Activated B cell treated with CpG ODN at 0.5 μM for 24 hours (primary cell): ENCODE measurements around the gene KLRF2. TPM values are rescaled to one million over a fixed set of nuclear protein-coding genes. Genes with fewer than 3 reads are reported as not detected.
"Not testable (repeated sequence)": the region's sequence is repeated elsewhere in the genome, so short reads cannot be mapped to it uniquely, and the experiment has no call there.

ENCODE experiments used
- ATAC-seq: fragments of 200-7000 bp; cut with Tn5 transposase; one replicate; pipeline ENCODE4 v1.10.0; 2021; ENCODE audit warnings: low read depth, mild to moderate bottlenecking, moderate library complexity
- CTCF ChIA-PET: fragments of 350-600 bp; sonication (Branson Sonifier 250); formaldehyde crosslinking; loops from one replicate; lab custom pipeline; 2021; ENCODE audit warnings: antibody characterized with exemption; lab: Charles Lee
- POLR2A ChIA-PET: fragments of 350-600 bp; sonication (Branson Sonifier 250); formaldehyde crosslinking; loops from one replicate; lab custom pipeline; 2021; ENCODE audit warnings: antibody characterized with exemption; lab: Charles Lee
- DNase-seq: peaks from one replicate; pipeline ENCODE4 v3.0.0; 2022
- H3K27ac Mint-ChIP-seq: one replicate; pipeline ENCODE4 v1.8.0; 2020; ENCODE audit warnings: mixed read lengths
- H3K27me3 Mint-ChIP-seq: one replicate; pipeline ENCODE4 v1.8.0; 2021; ENCODE audit warnings: mixed read lengths
- H3K36me3 Mint-ChIP-seq: one replicate; pipeline ENCODE4 v1.8.0; 2021; ENCODE audit warnings: low read depth, mixed read lengths
- H3K4me1 Mint-ChIP-seq: one replicate; pipeline ENCODE4 v1.8.0; 2021; ENCODE audit warnings: mixed read lengths
- H3K4me3 Mint-ChIP-seq: one replicate; pipeline ENCODE4 v1.8.0; 2020; ENCODE audit warnings: mild to moderate bottlenecking, mixed read lengths
- H3K9me3 Mint-ChIP-seq: one replicate; pipeline ENCODE4 v1.8.0; 2020; ENCODE audit warnings: mixed read lengths
- intact Hi-C: fragments of 100-400 bp; cut with micrococcal nuclease; formaldehyde crosslinking; loops from one replicate; pipeline ENCODE4 v1.15.1; 2024
- total RNA-seq: library from RNA; stranded (reverse); gene quantifications from 2 replicates; pipeline ENCODE4 v1.2.3, GENCODE V29; 2022
- TF ChIP-seq, protein P1 (sequence below): fragments of 200-600 bp; IDR thresholded peaks from one replicate; pipeline ENCODE4 v1.8.0; 2022; ENCODE audit warnings: antibody characterized with exemption, mild to moderate bottlenecking

KLRF2 gene
- total RNA-seq, 1 donor from 2014 or later = not detected

- TF ChIP-seq, protein P1, sequence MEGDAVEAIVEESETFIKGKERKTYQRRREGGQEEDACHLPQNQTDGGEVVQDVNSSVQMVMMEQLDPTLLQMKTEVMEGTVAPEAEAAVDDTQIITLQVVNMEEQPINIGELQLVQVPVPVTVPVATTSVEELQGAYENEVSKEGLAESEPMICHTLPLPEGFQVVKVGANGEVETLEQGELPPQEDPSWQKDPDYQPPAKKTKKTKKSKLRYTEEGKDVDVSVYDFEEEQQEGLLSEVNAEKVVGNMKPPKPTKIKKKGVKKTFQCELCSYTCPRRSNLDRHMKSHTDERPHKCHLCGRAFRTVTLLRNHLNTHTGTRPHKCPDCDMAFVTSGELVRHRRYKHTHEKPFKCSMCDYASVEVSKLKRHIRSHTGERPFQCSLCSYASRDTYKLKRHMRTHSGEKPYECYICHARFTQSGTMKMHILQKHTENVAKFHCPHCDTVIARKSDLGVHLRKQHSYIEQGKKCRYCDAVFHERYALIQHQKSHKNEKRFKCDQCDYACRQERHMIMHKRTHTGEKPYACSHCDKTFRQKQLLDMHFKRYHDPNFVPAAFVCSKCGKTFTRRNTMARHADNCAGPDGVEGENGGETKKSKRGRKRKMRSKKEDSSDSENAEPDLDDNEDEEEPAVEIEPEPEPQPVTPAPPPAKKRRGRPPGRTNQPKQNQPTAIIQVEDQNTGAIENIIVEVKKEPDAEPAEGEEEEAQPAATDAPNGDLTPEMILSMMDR = no peak
- H3K36me3 Mint-ChIP-seq = peaks cover 13% of the 10 kb centered on the region
- POLR2A ChIA-PET = interaction anchor here (1.0 to 3.9 kb wide), 3 partner anchors 111 to 495 kb away, joined by 4 to 16 read pairs (median 8); partner anchors contain the start of gene CLEC2D
- no peaks in the 10 kb centered on the region for H3K9me3 Mint-ChIP-seq
- H3K27me3 Mint-ChIP-seq = peaks cover 2% of the 10 kb centered on the region
- peaks cover 37% of the 10 kb centered on the region for H3K4me1 Mint-ChIP-seq
- H3K4me3 Mint-ChIP-seq = peak within 1 kb of the TSS; percentile 95
- intact Hi-C loops = loop anchor here (2.0 to 5.0 kb wide), 7 partner anchors 57 to 743 kb away; partner anchors contain the start of genes CD69 and MAGOHB
- H3K27ac Mint-ChIP-seq = peak within 1 kb of the TSS; percentile 98
- peak; percentile 63 for ATAC-seq
- CTCF ChIA-PET = interaction anchor here (1.3 to 2.0 kb wide), 2 partner anchors 55 to 120 kb away, joined by 5 read pairs; no protein-coding TSS in a partner anchor
- no peak for DNase-seq
Observed at GRCh38 chr12:9869307-9870161, 11.8 kb upstream of the KLRF2 start, which contains the start of gene CLEC2B. Gene CLEC2B (minus strand): TSS chr12:9869354.

- DNase-seq (no peak), ATAC-seq (no peak)
- peak overlapping the region; percentile 95 for H3K4me3 Mint-ChIP-seq
- intact Hi-C loops = no loop called here
- H3K36me3 Mint-ChIP-seq = peaks cover 10% of the 10 kb centered on the region
- H3K9me3 Mint-ChIP-seq = no peaks in the 10 kb centered on the region
- peaks cover 2% of the 10 kb centered on the region for H3K27me3 Mint-ChIP-seq
- CTCF ChIA-PET = interaction anchor here (1.4 kb wide), 1 partner anchor 73 kb away, joined by 4 read pairs; no protein-coding TSS in a partner anchor
- POLR2A ChIA-PET = interaction anchor here (1.9 kb wide), 1 partner anchor 223 kb away, joined by 4 read pairs; no protein-coding TSS in a partner anchor
- peaks cover 30% of the 10 kb centered on the region for H3K4me1 Mint-ChIP-seq
- TF ChIP-seq, protein P1 = no peak
- H3K27ac Mint-ChIP-seq = peak overlapping the region; percentile 98
Observed at GRCh38 chr12:9870286-9870866, 10.9 kb upstream of the KLRF2 start.

DNA sequence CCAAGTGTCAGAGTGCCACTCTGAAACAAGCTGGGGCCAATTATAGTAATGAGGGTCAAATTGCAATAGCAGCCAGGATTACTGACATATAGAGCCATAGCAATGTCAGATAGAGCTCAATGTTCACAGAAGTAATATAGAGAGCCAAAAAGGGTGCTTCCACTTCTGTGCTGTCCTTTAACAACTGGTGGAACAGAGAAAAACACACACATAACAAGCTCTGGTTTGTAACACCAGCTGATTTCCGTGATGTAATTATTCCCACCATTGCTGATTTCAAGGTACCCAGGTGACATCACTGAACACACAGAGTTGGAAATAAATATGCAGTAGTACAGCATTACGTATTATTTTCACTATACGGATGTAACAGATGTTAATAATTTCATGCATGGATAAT, 9.1 kb upstream of the KLRF2 start:
- no peaks in the 10 kb centered on the region for H3K9me3 Mint-ChIP-seq
- DNase-seq (no peak), ATAC-seq (no peak)
- intact Hi-C loops = no loop called here
- H3K4me1 Mint-ChIP-seq = peaks cover 21% of the 10 kb centered on the region
- H3K36me3 Mint-ChIP-seq = peaks cover 10% of the 10 kb centered on the region
- POLR2A ChIA-PET = interaction anchor here (1.9 kb wide), 1 partner anchor 225 kb away, joined by 4 read pairs; no protein-coding TSS in a partner anchor
- CTCF ChIA-PET = interaction anchor here (1.0 to 1.1 kb wide), 2 partner anchors 35 to 122 kb away, joined by 3 to 4 read pairs; no protein-coding TSS in a partner anchor
- H3K27me3 Mint-ChIP-seq = peaks cover 2% of the 10 kb centered on the region
- no peak overlapping the region for H3K27ac Mint-ChIP-seq
- no peak overlapping the region for H3K4me3 Mint-ChIP-seq
- TF ChIP-seq, protein P1 = no peak

- POLR2A ChIA-PET = no interaction called here
- H3K36me3 Mint-ChIP-seq = peaks cover 10% of the 10 kb centered on the region
- no peak for DNase-seq
- H3K4me3 Mint-ChIP-seq = no peak overlapping the region
- H3K27ac Mint-ChIP-seq = no peak overlapping the region
- intact Hi-C loops = no loop called here
- CTCF ChIA-PET = interaction anchor here (1.0 to 1.1 kb wide), 2 partner anchors 35 to 122 kb away, joined by 3 to 4 read pairs; no protein-coding TSS in a partner anchor
- TF ChIP-seq, protein P1 = no peak
- no peaks in the 10 kb centered on the region for H3K9me3 Mint-ChIP-seq
- H3K27me3 Mint-ChIP-seq = peaks cover 2% of the 10 kb centered on the region
- H3K4me1 Mint-ChIP-seq = peaks cover 21% of the 10 kb centered on the region
- no peak for ATAC-seq
Observed at GRCh38 chr12:9872742-9873141, 8.5 kb upstream of the KLRF2 start.

DNA sequence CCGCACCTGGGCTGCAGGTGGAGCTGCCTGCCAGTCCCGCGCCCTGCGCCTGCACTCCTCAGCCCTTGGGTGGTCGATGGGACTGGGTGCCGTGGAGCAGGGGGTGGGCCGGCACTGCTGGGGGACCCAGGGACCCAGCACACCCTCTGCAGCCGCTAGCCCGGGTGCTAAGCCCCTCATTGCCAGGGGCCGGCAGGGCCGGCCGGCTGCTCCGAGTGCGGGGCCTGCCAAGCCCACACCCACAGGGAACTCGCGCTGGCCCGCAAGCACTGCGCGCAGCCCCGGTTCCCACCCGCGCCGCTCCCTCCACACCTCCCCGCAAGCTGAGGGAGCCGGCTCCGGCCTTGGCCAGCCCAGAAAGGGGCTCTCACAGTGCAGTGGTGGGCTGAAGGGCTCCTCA, 5.2 kb upstream of the KLRF2 start:
- intact Hi-C loops = not testable (repeated sequence)

More for the DNA sequence above, 5.2 kb upstream of the KLRF2 start:
- H3K4me3 Mint-ChIP-seq, CTCF ChIA-PET, DNase-seq, H3K27ac Mint-ChIP-seq, H3K4me1 Mint-ChIP-seq, ATAC-seq, H3K27me3 Mint-ChIP-seq, H3K9me3 Mint-ChIP-seq, POLR2A ChIA-PET, H3K36me3 Mint-ChIP-seq: not testable (repeated sequence)
